OCI-LY1 (cell line): Measurements from ENCODE around the gene CNTN5.

ENCODE experiments used
- CTCF ChIP-seq: fragments of 200-600 bp; sonication (generic), shearing (Covaris generic); IDR thresholded peaks from 2 replicates; pipeline ENCODE4 v1.5.1; 2017; ENCODE audit warnings: mild to moderate bottlenecking, antibody characterized with exemption, low read length, moderate library complexity, mixed read lengths
- EZH2 ChIP-seq: fragments of 200-600 bp; sonication (generic), shearing (Covaris generic); IDR thresholded peaks from 2 replicates; pipeline ENCODE4 v1.8.0; 2017; ENCODE audit warnings: borderline replicate concordance, mixed run types, mild to moderate bottlenecking, antibody characterized with exemption, low read length, moderate library complexity, mixed read lengths

DNA sequence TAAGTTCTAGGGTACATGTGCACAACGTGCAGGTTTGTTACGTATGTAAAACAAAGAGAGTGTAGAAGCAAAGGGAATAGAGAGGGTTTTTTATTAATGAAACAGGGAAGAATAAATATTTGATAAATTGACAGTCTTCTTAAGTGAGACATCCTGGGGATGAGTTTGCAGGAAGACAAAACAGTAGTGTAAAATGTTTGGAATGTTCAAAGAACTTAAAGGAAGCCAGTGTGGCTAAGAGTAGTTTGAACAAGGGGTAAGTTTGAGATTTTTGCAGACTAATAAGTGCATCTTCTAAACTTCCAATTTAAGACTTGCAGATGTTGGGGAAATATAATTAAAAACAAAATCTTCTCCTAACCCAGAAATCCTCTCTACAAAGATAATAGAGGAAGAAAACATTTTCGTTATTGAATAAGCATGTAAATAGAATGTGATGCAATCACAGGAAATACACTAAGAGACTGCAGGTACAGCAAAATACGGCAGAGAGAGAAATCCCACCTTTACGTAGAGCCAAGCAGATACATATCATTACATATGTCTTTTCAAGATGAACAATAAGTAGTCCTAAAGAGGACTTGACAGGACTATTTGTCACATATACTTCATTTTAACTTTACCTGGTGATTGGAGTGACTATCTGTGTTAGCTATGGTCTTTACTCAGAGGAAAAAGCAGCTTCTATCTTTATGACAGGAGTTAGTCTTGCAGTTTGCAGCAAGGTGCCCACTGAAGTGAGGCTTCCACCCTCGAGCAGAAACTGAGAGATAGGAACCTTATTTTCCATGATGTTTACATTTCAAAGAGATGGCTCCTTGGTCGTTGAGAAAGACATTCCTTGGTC is 402.1 kb downstream of the CNTN5 start:
- TF ChIP-seq CTCF (no peak), EZH2 (no peak)
